ENCODE results near the gene TMEM45A.

DNA sequence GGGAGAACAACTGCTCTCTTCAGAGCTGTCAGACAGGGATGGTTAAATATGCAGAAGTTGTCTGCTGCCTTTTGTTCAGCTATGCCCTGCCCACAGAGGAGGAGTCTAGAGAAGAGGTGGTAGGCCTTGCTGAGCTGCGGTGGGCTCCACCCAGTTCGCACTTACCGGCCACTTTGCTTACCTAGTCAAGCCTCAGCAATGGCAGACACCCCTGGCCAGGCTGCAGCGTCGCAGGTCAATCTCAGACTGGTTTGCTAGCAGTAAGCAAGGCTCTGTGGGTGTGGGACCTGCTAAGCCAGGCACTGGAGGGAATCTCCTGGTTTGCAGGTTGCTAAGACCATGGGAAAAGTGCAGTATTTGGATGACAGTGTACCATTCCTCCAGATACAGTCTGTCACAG is 12.3 kb upstream of the TMEM45A start:
- no peak for TF ChIP-seq PATZ1 (CRISPR knock-in tag; IDR thresholded peaks at IDR 0.05; ENCODE audit: borderline replicate concordance)
- TF ChIP-seq GLIS3 (CRISPR knock-in tag; IDR thresholded peaks at IDR 0.05): no peak
- no peak for TF ChIP-seq CREB5 (CRISPR knock-in tag; IDR thresholded peaks at IDR 0.05; ENCODE audit: low read depth)
- TF ChIP-seq ZFP30 (CRISPR knock-in tag; IDR thresholded peaks at IDR 0.05): no peak
- TF ChIP-seq, protein P1, sequence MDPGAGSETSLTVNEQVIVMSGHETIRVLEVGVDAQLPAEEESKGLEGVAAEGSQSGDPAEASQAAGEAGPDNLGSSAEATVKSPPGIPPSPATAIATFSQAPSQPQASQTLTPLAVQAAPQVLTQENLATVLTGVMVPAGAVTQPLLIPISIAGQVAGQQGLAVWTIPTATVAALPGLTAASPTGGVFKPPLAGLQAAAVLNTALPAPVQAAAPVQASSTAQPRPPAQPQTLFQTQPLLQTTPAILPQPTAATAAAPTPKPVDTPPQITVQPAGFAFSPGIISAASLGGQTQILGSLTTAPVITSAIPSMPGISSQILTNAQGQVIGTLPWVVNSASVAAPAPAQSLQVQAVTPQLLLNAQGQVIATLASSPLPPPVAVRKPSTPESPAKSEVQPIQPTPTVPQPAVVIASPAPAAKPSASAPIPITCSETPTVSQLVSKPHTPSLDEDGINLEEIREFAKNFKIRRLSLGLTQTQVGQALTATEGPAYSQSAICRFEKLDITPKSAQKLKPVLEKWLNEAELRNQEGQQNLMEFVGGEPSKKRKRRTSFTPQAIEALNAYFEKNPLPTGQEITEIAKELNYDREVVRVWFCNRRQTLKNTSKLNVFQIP (CRISPR knock-in tag; IDR thresholded peaks at IDR 0.05; ENCODE audit: borderline replicate concordance, low read depth): no peak
- no peak for TF ChIP-seq ZNF70 (CRISPR knock-in tag; IDR thresholded peaks at IDR 0.05)
- no peak for TF ChIP-seq ISL1 (CRISPR knock-in tag; IDR thresholded peaks at IDR 0.05)
- TF ChIP-seq RARB (CRISPR knock-in tag; IDR thresholded peaks at IDR 0.05): no peak
- no peak for TF ChIP-seq ZNF8 (CRISPR knock-in tag; IDR thresholded peaks at IDR 0.05)
- TF ChIP-seq ESRRG (CRISPR knock-in tag; IDR thresholded peaks at IDR 0.05): no peak

All from SK-N-SH treated with all-trans-retinoic acid at 6 μM for 48 hours (cell line).